SK-N-SH (cell line): ENCODE measurements around the gene ATP11A. TPM values are rescaled to one million over a fixed set of nuclear protein-coding genes. Genes with fewer than 3 reads are reported as not detected.

Experiments used
- CTCF ChIA-PET: fragments of 300-600, 350-600 bp; formaldehyde crosslinking; extraction: SDS; loops from one replicate; lab custom pipeline; 2021; lab: Yijun Ruan, JAX
- POLR2A ChIA-PET: fragments of 350-600 bp; sonication (Branson Sonifier 250); formaldehyde crosslinking; extraction: SDS; loops from one replicate; lab custom pipeline; 2020; ENCODE audit warnings: antibody characterized with exemption, inconsistent platforms; lab: Yijun Ruan, JAX
- DNase-seq: peaks from one replicate; pipeline ENCODE4 v3.0.0; 2012
- H2AFZ ChIP-seq: fragments of 200-600 bp; sonication (generic); 2 replicates; pipeline ENCODE4 v1.8.1; 2016; ENCODE audit warnings: antibody characterized with exemption, mild to moderate bottlenecking, low read depth
- H3F3A ChIP-seq: fragments of 200-600 bp; sonication (generic); replicated peaks from 2 replicates; pipeline ENCODE3; 2016; ENCODE audit warnings: antibody characterized with exemption, mild to moderate bottlenecking; ENCODE audit not compliant: insufficient read depth
- H3K27ac ChIP-seq, 2 experiments: fragments of 200-500 bp in 1 of 2; fragments of 200-600 bp in 1 of 2; sonication (Bioruptor generic) in 1 of 2; sonication (generic), shearing (Covaris generic) in 1 of 2; 2 replicates each; pipeline versions ENCODE4 v1.5.1 to v1.6.1; 2014 to 2016; ENCODE audit warnings: low read depth in 2 of 2, inconsistent platforms in 1 of 2, low read length in 1 of 2, mild to moderate bottlenecking in 1 of 2, mixed read lengths in 1 of 2
- H3K27me3 ChIP-seq: fragments of 200-600 bp; sonication (generic), shearing (Covaris generic); 2 replicates; pipeline ENCODE4 v1.6.1; 2016; ENCODE audit warnings: mixed run types; ENCODE audit not compliant: insufficient read depth
- H3K36me3 ChIP-seq, 2 experiments: fragments of 200-500 bp in 1 of 2; fragments of 200-600 bp in 1 of 2; sonication (Bioruptor generic) in 1 of 2; sonication (generic) in 1 of 2; replicated peaks in 1 of 2; 2 replicates each; pipeline versions ENCODE3 to v1.5.1; 2014 to 2016; ENCODE audit warnings: low read length in 1 of 2, mild to moderate bottlenecking in 1 of 2; ENCODE audit not compliant: insufficient read depth in 2 of 2, control insufficient read depth in 1 of 2
- H3K4me1 ChIP-seq, 2 experiments: fragments of 200-500 bp in 1 of 2; fragments of 200-600 bp in 1 of 2; sonication (Bioruptor generic) in 1 of 2; sonication (generic), shearing (Covaris generic) in 1 of 2; 2 replicates each; pipeline versions ENCODE4 v1.5.1 to v1.6.1; 2014 to 2016; ENCODE audit warnings: low read depth in 1 of 2, low read length in 1 of 2, mixed run types in 1 of 2; ENCODE audit not compliant: insufficient read depth in 2 of 2, control insufficient read depth in 1 of 2
- H3K4me2 ChIP-seq: fragments of 200-600 bp; sonication (generic), shearing (Covaris generic); 2 replicates; pipeline ENCODE4 v1.6.1; 2017; ENCODE audit warnings: mixed run types
- H3K4me3 ChIP-seq, 2 experiments: fragments of 200-500 bp in 1 of 2; fragments of 200-600 bp in 1 of 2; sonication (Bioruptor generic) in 1 of 2; sonication (generic), shearing (Covaris generic) in 1 of 2; 2 replicates each; pipeline versions ENCODE4 v1.5.1 to v1.8.1; 2014 to 2016; ENCODE audit warnings: low read depth in 2 of 2, inconsistent platforms in 1 of 2, low read length in 1 of 2, mild to moderate bottlenecking in 1 of 2, mixed read lengths in 1 of 2, moderate library complexity in 1 of 2
- H3K79me2 ChIP-seq: fragments of 200-600 bp; sonication (generic); 2 replicates; pipeline ENCODE4 v1.8.1; 2017; ENCODE audit warnings: mild to moderate bottlenecking; ENCODE audit not compliant: insufficient read depth
- H3K9ac ChIP-seq: fragments of 200-600 bp; sonication (generic); 2 replicates; pipeline ENCODE4 v1.6.1; 2017; ENCODE audit warnings: mixed run types
- H3K9me2 ChIP-seq: fragments of 200-600 bp; sonication (generic); 2 replicates; pipeline ENCODE4 v1.6.1; 2017; ENCODE audit warnings: mixed run types
- H3K9me3 ChIP-seq: fragments of 200-600 bp; sonication (generic); 2 replicates; pipeline ENCODE4 v1.6.1; 2017; ENCODE audit warnings: mixed run types, mild to moderate bottlenecking, moderate library complexity
- H4K20me1 ChIP-seq: fragments of 200-600 bp; sonication (generic); 2 replicates; pipeline ENCODE4 v1.6.1; 2017; ENCODE audit warnings: mild to moderate bottlenecking, mixed run types; ENCODE audit not compliant: insufficient read depth
- CHD2 ChIP-seq: fragments of 150-350 bp; IDR thresholded peaks from 2 replicates; pipeline ENCODE4 v1.6.1; 2018; ENCODE audit warnings: low read length; ENCODE audit not compliant: partially characterized antibody
- ELF1 ChIP-seq: IDR thresholded peaks from 2 replicates; pipeline ENCODE4 v1.4.0; 2012
- EZH2phosphoT487 ChIP-seq: fragments of 200-600 bp; sonication (generic); IDR thresholded peaks from 2 replicates; pipeline ENCODE4 v1.6.1; 2017; ENCODE audit warnings: low read depth, mixed run types, mild to moderate bottlenecking, antibody characterized with exemption, moderate library complexity, borderline replicate concordance
- GABPA ChIP-seq: IDR thresholded peaks from 2 replicates; pipeline ENCODE4 v1.4.0; 2012; ENCODE audit warnings: low read depth, mild to moderate bottlenecking
- GATA2 ChIP-seq: sonication (generic); formaldehyde crosslinking; IDR thresholded peaks from 2 replicates; pipeline ENCODE4 v1.5.0; 2020; ENCODE audit warnings: mild to moderate bottlenecking, missing genetic modification reagents
- NRF1 ChIP-seq: IDR thresholded peaks from 2 replicates; pipeline ENCODE4 v1.6.1; 2012; ENCODE audit warnings: low read depth, mild to moderate bottlenecking, low read length
- POLR2AphosphoS5 ChIP-seq: IDR thresholded peaks from 2 replicates; pipeline ENCODE4 v1.6.1; 2012; ENCODE audit warnings: low read depth, low read length
- RCOR1 ChIP-seq: fragments of 150-350 bp; IDR thresholded peaks from 2 replicates; pipeline ENCODE4 v1.6.1; 2017; ENCODE audit warnings: antibody characterized with exemption, low read length
- RXRA ChIP-seq: IDR thresholded peaks from 2 replicates; pipeline ENCODE4 v1.4.0; 2012; ENCODE audit warnings: low read depth, mild to moderate bottlenecking, borderline replicate concordance
- WGBS: methylation state at CpG from one replicate; pipeline ENCODE4 v1.1.6; 2017; ENCODE audit warnings: low lambda C conversion rate; 5-methylcytosine and 5-hydroxymethylcytosine counted together
- polyA plus RNA-seq, 3 experiments: library from polyadenylated mRNA; depleted of rRNA; stranded (reverse); fragments of >200 nt; gene quantifications; 2 replicates each; pipeline ENCODE4 v1.2.3, GENCODE V29; 2012
- TF ChIP-seq, protein P1 (sequence below): IDR thresholded peaks from 2 replicates; pipeline ENCODE4 v1.4.0; 2012; ENCODE audit warnings: low read depth, borderline replicate concordance
- TF ChIP-seq, protein P2 (sequence below): fragments of 200-600 bp; sonication (generic); IDR thresholded peaks from 2 replicates; pipeline ENCODE4 v1.6.1; 2017; ENCODE audit warnings: antibody characterized with exemption, mild to moderate bottlenecking, moderate library complexity
- TF ChIP-seq, protein P3 (sequence below): fragments of 150-350 bp; IDR thresholded peaks from 2 replicates; pipeline ENCODE4 v1.6.1; 2016; ENCODE audit warnings: mild to moderate bottlenecking, low read depth, low read length
- TF ChIP-seq, protein P4 (sequence below): IDR thresholded peaks from 2 replicates; pipeline ENCODE4 v1.6.1; 2012; ENCODE audit warnings: mild to moderate bottlenecking, low read depth, low read length, moderate library complexity
- TF ChIP-seq, protein P5 (sequence below): IDR thresholded peaks from 2 replicates; pipeline ENCODE4 v1.4.0; 2012; ENCODE audit warnings: low read depth

ATP11A gene
- polyA plus RNA-seq, 1 of the 3 experiments (the other 2 are of a cell fraction), result 4.1 TPM

DNA sequence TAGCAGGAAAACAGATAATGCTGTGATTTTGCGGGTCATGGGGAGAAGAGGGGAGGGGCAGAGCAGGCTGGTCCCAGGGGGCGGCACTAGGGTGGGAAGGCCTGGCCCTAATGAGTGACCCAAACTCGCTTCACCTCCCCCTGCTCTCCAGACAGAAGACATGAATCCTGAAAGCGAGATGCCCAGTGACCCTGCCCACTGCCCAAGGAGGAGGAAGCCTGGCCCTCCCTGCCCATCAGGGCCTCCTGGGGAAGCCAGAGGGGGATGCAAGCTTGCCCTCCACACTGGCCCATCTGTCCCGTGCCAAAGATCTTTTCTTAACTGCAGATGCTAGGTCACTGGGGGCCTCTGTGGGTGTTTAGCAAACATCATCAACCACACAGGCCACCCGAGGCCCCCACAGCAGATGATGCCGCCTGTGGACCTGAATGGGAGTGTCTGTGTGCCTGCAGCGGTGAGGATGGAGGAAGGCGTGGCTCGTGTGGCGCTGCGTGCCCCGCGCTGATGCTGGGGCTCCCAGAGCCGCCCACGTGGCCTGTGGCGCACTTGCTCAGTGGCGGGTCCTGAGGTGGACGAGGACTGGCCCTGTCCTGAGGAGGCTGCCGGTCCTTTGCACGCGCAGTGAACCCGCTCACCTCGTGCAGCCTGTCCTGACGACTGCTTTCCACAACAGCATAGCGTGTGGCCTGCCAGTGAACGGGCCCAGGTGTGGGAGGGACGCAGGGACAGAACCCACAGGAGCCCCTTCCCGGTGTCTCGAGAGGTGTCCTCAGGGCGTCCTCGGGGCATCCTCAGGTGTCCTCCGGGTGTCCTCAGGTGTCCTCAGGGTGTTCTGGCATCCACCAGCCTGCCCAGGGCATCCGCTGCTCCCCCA is 198.6 kb downstream of the ATP11A start:
- H3K4me3 ChIP-seq, result no peak overlapping the region
- CTCF ChIA-PET, result interaction anchor here (3.8 kb wide), 1 partner anchor 14 kb away, joined by 23 read pairs; no protein-coding TSS in a partner anchor
- no peaks in the 10 kb centered on the region for H3K79me2 ChIP-seq
- H3K9me3 ChIP-seq, result no peaks in the 10 kb centered on the region
- DNase-seq, result no peak
- 97% methylated on average over 13 of the region's 34 CpGs for WGBS
- no peaks in the 10 kb centered on the region for H4K20me1 ChIP-seq
- H3K27ac ChIP-seq, result no peak overlapping the region
- no peak overlapping the region for H3K4me2 ChIP-seq
- H3K9me2 ChIP-seq, result no peaks in the 10 kb centered on the region
- H3K9ac ChIP-seq, result no peak overlapping the region
- no peaks in the 10 kb centered on the region for H3F3A ChIP-seq
- H3K27me3 ChIP-seq, result peaks cover 10% of the 10 kb centered on the region
- H3K4me1 ChIP-seq, result peaks cover 0 to 14% of the 10 kb centered on the region in 2 experiments; a peak in 2 of 4 replicates
- no peak overlapping the region for H2AFZ ChIP-seq
- H3K36me3 ChIP-seq, result no peaks in the 10 kb centered on the region
- TF ChIP-seq CHD2, result no peak
- TF ChIP-seq RXRA, result no peak
- TF ChIP-seq, protein P1, sequence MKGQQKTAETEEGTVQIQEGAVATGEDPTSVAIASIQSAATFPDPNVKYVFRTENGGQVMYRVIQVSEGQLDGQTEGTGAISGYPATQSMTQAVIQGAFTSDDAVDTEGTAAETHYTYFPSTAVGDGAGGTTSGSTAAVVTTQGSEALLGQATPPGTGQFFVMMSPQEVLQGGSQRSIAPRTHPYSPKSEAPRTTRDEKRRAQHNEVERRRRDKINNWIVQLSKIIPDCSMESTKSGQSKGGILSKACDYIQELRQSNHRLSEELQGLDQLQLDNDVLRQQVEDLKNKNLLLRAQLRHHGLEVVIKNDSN, result no peak
- no peak for TF ChIP-seq RCOR1
- TF ChIP-seq, all 33 proteins: peak for 0
- POLR2A ChIA-PET, result no interaction called here

DNA sequence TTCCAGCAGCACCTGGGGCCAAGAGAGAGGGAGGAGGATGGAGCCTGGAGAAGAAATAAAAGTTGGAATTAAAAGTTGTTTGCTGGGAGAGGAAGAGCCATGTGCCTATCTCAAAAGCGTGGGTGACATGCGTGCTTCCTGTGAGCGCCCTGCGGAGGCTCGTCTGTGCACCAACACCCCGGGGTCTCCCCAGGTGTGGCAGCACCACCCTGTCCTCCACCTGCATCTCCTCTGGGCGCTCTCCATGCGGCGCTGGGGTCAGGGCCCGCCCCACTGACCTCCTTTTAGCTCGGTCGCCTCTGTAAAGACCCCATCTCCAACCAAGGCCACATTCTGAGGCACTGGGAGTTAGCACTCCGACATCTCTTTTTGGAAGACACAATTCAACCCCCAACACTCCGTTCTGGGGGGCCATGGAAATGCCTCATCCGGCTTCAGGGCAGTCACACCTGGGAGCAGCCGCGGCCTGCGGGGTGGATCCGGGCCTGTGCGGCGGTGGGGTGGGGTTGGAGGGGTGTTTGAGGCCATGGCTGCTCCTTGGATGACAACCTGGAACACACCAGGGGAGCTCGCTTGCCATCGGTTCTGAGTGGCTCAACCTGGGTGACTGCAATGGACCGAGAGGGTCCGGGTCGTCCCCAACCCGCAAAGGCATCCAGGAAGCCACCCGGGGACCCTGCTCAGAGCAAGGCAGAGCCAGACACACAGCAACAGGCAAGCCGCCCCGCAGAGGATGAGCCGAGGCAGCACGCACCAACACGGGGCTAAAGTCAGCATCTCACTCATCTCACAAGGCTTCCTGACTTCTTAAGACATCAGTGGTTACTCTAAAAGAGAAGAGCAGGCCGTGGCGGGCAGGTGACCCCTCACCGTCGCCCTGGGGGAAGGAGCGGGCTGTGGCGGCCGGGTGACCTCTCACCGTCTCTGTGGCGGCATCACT is 199.8 kb downstream of the ATP11A start:
- CTCF ChIA-PET, result no interaction called here
- Histone ChIP-seq H3K27ac (no peak overlapping the region), H3K4me3 (no peak overlapping the region), H3K4me2 (no peak overlapping the region), H3K4me1 (peaks cover 0 to 19% of the 10 kb centered on the region in 2 experiments; a peak in 2 of 4 replicates), H3K36me3 (no peaks in the 10 kb centered on the region), H3K79me2 (no peaks in the 10 kb centered on the region)
- TF ChIP-seq GABPA (no peak), EZH2phosphoT487 (no peak), NRF1 (no peak), POLR2AphosphoS5 (no peak), RCOR1 (no peak), GATA2 (CRISPR knock-in tag) (no peak), ELF1 (no peak)
- TF ChIP-seq, protein P1, result no peak
- TF ChIP-seq, protein P2, sequence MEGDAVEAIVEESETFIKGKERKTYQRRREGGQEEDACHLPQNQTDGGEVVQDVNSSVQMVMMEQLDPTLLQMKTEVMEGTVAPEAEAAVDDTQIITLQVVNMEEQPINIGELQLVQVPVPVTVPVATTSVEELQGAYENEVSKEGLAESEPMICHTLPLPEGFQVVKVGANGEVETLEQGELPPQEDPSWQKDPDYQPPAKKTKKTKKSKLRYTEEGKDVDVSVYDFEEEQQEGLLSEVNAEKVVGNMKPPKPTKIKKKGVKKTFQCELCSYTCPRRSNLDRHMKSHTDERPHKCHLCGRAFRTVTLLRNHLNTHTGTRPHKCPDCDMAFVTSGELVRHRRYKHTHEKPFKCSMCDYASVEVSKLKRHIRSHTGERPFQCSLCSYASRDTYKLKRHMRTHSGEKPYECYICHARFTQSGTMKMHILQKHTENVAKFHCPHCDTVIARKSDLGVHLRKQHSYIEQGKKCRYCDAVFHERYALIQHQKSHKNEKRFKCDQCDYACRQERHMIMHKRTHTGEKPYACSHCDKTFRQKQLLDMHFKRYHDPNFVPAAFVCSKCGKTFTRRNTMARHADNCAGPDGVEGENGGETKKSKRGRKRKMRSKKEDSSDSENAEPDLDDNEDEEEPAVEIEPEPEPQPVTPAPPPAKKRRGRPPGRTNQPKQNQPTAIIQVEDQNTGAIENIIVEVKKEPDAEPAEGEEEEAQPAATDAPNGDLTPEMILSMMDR, result no peak
- TF ChIP-seq, protein P3, sequence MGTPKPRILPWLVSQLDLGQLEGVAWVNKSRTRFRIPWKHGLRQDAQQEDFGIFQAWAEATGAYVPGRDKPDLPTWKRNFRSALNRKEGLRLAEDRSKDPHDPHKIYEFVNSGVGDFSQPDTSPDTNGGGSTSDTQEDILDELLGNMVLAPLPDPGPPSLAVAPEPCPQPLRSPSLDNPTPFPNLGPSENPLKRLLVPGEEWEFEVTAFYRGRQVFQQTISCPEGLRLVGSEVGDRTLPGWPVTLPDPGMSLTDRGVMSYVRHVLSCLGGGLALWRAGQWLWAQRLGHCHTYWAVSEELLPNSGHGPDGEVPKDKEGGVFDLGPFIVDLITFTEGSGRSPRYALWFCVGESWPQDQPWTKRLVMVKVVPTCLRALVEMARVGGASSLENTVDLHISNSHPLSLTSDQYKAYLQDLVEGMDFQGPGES, result no peak
- TF ChIP-seq, protein P4, sequence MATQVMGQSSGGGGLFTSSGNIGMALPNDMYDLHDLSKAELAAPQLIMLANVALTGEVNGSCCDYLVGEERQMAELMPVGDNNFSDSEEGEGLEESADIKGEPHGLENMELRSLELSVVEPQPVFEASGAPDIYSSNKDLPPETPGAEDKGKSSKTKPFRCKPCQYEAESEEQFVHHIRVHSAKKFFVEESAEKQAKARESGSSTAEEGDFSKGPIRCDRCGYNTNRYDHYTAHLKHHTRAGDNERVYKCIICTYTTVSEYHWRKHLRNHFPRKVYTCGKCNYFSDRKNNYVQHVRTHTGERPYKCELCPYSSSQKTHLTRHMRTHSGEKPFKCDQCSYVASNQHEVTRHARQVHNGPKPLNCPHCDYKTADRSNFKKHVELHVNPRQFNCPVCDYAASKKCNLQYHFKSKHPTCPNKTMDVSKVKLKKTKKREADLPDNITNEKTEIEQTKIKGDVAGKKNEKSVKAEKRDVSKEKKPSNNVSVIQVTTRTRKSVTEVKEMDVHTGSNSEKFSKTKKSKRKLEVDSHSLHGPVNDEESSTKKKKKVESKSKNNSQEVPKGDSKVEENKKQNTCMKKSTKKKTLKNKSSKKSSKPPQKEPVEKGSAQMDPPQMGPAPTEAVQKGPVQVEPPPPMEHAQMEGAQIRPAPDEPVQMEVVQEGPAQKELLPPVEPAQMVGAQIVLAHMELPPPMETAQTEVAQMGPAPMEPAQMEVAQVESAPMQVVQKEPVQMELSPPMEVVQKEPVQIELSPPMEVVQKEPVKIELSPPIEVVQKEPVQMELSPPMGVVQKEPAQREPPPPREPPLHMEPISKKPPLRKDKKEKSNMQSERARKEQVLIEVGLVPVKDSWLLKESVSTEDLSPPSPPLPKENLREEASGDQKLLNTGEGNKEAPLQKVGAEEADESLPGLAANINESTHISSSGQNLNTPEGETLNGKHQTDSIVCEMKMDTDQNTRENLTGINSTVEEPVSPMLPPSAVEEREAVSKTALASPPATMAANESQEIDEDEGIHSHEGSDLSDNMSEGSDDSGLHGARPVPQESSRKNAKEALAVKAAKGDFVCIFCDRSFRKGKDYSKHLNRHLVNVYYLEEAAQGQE, result no peak
- TF ChIP-seq, protein P5, sequence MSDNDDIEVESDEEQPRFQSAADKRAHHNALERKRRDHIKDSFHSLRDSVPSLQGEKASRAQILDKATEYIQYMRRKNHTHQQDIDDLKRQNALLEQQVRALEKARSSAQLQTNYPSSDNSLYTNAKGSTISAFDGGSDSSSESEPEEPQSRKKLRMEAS, result no peak
- TF ChIP-seq, all 33 proteins: peak for 0
- no peaks in the 10 kb centered on the region for H3K9me2 ChIP-seq
- 76% methylated on average over 13 of the region's 42 CpGs for WGBS
- no peak overlapping the region for H2AFZ ChIP-seq
- H3F3A ChIP-seq, result no peaks in the 10 kb centered on the region
- no peaks in the 10 kb centered on the region for H4K20me1 ChIP-seq
- peaks cover 10% of the 10 kb centered on the region for H3K27me3 ChIP-seq
- POLR2A ChIA-PET, result no interaction called here
- H3K9me3 ChIP-seq, result no peaks in the 10 kb centered on the region
- no peak overlapping the region for H3K9ac ChIP-seq
- no peak for DNase-seq
